ENCODE data around the gene RFC1.
A peak's percentile ranks its signal among the peaks of the same experiment; 100 is the strongest.
"Not testable (repeated sequence)": the region's sequence is repeated elsewhere in the genome, so short reads cannot be mapped to it uniquely, and the experiment has no call there.

Gene RFC1

DNA sequence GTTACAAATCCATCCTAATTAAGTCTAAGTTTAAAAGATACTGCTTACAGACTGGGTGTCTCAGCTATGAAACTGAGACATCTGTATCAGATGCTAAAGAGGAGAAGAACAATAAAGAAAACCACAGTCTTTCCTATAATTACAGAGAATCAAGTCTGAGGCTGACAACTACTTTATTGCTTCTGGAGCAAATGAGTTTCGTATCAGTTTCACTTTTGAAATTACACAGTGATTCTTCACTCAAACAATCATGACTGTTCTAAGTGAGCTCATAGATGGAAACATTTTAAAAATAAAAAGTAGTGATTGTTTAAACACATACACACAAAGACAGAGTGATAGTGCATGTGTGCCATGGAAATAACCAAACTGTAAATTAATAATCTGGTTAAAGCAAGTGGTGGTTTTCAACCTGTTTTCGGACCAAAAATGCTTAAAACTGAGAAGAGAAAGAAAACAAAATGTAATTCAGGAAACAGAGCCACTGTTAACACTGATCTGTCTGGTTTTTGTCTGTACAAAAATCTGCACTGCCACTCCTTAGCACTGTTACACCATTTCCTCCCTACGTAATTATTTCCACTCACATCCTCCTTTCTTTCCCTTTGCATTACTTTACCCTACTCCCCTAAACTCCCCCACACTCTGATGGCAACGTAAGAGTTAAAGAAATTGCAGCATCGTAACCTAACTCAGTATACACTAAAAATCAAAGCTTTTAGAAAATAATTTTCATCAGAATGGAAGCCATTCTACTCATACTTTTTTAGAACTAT lies 12.5 kb downstream of the RFC1 start:
- peak; percentile 70 for DNase-seq

DNA sequence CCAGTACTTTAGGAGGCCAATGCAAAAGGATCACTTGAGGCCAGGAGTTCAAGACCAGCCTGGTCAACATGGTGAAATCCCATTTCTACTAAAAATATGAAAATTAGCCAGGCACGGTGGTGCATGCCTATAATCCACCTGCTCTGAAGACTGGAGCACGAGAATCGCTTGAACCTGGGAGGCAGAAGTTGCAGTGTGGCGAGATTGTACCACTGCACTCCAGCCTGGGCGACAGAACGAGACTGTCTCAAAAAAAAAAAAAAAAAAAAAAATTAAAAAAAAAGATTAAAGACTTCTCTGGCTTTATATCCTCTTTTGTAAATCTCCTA lies 13.0 kb downstream of the RFC1 start:
- not testable (repeated sequence) for DNase-seq

DNA sequence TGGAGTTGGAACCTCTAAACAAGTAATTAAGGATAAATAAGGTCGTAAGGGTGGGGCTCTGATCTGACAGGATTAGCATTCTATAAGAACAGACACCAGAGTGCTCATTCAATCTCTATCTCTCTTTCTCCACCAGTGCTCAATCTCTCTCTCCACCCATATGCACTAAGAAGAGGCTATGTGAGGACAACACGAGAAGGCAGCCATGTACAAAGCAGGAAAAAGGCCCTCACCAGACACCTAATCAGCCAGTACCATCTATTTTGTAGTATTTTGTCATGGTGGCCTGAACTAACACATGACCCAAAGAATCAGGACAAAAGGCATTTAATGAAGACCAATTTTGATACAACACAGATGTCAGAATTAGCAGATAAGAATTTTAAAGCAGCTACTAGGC lies 16.8 kb downstream of the RFC1 start:
- no peak for DNase-seq

DNA sequence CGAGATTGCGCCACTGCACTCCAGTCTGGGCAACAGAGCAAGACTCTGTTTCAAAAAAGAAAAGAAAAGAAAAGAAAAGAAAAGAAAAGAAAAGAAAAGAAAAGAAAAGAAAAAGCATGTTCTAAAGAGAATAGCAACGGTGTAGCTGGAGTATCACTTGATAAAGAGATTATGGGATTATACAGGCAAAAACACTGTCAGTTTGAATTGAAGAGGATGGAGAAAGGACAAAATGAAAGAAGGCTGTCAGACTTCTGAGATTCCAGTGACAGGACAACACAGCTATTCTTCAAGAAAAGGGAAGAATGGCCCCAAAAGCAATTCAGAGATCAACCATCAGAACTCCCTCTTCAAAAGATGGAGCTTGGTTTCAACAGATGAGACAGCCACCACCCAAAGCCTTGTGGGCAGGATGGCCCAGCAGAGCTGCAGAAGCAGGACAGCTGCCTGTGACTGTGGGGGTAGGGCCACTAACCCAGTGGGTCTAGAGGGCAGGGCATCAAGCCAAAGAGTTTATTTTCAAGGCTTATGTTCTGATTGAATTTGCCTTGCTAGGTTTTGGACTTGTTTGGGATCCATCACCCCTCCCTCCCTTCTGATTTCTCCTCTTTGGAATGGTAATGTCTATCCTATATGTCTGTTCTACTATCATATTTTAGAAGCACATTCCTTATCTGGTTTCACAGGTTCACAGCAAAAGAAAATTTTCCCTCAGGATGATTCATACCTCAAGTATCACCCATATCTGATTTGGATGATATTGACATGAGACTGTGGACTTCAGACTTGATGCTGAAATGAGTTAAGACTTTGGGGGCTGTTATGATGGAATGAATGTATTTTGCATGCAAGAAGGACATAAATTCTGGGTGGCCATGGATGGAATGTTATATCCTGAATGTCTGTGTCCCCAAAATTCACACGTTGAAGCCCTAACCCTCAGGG lies 17.5 kb downstream of the RFC1 start:
- peak; percentile 87 for DNase-seq

DNA sequence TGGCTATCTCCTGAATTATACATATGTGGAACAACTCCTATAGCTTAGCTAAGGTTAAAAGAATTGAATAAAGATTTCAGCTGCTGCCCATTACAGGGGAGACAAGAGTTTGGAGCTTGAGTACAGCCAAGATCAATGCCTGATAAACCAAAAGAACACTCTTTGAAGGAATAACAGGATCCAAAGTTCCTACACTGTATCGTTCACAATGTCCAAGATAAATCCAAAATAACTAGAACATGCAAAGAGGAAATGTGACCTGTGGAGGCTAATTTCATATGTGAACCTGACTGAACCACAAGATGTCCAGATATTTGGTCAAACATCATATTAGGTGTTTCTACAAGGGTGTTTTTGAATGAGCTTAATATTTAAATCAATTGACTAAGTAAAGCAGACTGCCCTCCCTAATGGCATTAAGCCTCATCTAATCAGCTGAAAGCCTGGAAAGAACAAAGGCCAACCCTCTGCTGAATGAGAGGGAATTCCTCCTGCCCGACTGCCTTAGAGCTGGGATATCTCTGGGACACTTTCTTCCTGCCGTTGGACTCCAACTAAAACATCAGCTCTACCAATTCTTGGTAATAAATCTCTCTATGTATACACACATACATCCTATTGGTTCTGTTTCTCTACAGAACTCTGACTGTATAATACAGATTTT lies 19.2 kb downstream of the RFC1 start:
- no peak for DNase-seq

DNA sequence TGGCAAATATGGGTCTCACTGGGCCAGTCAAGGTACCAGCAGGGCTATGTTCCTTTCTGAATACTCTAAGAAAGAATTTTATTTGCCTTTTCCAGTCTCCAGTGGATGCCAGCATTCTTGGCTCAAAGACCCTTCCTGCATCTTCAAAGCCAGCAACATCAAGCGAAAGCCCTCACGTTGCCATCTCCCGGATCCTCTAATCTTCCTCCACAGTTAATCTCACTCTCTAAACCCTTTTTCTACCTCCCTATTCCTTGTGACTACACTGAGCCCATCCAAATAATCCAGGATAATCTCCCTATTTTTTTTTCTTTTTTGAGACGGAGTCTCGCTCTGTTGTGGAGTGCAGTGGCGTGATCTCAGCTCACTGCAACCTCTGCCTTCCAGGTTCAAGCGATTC lies 23.4 kb downstream of the RFC1 start:
- no peak for DNase-seq

DNA sequence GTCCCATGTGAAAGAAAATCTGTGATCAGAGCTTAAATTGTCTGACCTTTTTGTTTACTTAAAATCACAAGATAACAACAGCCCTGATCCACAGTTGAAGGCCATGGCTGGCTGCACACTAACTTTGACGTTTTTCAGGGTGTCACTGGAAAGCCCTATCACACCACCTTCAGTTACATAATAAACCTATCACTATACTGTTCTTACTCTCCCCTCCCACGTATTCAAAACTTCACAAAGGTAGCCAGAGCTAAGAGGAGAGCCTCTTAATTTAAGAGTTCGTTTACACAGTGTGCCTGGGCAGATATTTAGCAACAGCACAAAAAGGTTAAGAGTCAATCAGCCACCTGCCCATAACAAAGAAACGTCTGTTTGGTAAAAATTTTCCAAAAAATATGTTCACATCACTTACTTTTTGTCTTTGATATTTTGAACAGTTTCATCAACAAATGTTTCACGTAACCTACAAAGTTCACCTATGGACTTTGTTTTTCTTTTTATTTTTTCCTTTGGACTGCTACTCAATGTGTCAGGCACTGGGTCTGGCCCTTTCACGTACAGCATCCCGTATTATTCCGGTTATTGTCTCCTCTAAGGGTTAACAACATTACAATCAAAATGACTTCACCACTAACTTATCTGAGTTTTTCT lies 25.0 kb downstream of the RFC1 start:
- DNase-seq: no peak

DNA sequence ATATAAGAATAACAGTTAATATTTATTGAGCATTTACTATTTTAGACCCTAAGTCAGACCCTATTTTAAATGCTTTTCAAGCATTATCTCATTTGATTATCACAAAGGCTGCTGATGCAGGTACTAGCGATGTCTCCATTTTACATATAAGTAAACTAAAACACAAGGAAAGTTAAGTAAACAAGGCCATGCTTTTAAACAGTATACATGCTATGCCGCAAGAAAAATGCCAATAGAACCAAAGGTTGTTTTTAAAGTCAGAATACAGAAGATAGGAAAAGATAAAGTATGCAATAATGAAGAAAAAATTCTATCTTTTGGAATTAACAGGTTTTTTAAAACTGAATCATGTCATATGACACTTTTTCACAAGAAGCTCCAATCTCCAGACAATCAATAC lies 26.2 kb downstream of the RFC1 start:
- DNase-seq: no peak

DNA sequence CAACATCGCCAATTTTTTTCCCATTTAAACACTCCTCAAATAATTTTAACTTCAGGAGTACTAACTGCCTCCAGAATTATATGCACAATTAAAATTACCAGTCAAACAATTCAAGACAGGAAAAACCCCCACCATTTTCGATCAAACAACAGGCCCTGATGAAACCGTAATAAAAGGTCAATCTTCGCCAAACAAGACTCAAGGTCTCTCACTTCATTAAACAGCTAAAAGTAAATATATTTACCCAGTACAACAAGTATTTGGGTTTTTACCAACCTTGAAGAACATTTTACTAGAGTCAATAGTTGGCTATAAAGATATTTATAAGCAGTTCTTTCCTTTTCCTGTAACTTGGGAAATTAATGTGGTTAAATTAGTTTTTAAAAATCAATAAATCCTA lies 28.3 kb downstream of the RFC1 start:
- no peak for DNase-seq

DNA sequence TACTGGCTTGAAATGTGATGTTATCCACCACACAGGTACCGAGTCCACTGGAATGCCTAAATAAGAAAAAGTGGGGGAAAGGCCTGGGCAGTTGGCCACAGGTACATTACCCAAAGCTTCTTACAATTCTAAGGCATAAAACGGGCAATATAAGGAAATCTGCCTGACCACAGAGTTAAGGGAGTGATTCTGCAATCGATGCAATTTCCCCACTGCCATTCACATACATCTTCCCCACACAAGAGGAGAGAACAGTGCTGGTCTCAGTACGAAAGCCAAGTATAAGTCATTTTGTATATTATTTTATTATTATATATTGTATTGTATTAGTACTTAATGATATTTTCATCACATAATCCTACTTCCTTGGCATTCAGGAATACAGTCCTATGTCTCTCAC lies 30.6 kb downstream of the RFC1 start:
- DNase-seq: no peak

DNA sequence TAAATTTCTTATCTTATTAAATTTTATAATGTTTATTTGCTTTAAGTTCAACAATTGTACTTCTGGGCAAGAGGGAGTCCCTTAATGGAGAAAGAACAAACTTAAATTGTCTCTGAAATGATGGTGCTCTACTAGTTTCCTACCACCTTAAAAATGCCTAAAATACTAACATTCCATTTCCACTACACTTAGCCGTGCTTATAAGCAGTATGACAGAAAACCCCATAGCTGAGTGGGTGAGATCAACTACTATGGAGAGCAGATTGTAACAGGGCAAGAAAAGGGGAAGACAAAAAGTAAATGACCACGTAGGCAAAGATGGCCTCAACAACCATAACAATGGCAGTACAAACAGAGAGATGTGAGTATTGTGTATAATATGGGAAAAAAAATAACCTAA lies 35.0 kb downstream of the RFC1 start:
- peak; percentile 4 for DNase-seq

DNA sequence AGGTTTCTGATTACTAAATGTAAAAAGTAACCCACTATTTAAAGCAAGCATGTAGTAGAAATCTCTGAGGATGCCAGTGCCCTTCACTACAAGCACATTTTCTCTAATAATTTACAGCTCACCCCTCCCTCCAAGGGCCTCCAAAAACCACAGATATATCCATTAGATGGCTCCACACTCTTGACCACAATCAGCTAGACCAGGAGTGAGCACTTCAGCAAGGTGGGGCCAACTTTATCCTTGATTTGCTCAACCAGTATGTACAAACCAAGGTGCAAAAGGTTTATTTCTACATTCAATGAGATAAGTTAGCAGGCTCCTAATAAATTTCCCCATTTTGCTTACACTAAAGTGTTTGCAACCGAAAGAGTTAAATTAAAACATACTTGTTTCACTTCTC lies 35.8 kb downstream of the RFC1 start:
- DNase-seq: no peak

DNA sequence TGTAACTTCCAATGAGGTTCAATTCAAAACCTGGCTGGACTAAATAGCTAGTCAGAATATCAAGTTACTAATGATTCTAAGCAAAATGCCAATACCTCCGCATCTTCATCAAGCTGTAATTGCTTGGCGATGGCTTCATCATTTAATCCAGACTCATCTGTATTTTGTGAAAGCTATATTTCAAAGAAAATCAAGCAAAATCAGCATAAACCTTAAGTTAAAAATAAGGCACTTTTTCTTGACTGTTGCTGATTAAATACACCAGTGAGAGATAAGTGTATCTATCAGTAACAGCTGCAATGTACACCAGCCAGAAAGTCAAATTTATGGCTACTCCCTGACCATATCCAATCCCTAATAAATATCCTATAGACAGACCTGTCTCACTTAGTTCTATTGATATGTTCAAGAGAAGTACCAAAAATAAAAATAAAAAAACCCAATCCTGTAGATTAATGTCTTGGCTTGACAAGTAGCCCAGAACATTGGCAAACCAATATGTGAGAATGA lies 39.6 kb downstream of the RFC1 start:
- no peak for DNase-seq

DNA sequence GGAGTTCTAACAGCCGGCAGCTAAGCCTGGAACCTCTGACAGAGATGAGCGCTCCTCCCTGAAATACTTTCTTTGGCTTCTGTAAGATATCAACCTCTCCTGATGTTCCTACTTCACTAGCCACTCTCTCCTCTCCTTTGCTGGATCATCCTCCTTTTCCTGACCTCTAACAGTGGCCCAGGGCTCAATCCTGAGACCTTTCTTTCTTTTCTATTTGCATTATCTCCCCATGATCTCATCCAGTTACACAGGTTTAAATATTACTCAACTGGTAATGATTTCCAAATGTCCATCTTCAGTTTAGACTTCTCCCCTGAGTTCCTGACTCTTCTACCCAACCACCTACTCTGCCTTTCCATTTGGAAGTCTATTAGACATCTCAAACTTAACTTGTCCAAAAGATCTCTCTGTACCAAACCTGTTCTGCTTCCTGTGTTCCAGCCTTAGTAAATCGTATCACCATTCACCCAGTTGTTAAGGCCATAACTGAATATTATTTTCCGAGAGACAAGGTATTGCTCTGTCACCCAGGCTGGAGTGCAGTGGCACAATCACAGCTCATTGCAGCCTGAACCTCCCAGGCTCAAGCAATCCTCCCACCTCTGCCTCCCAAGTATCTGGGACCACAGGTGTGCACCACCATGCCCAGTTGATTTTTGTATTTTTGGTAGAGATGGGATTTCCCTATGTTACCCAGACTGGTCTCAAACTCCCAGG lies 41.1 kb downstream of the RFC1 start:
- DNase-seq: no peak

DNA sequence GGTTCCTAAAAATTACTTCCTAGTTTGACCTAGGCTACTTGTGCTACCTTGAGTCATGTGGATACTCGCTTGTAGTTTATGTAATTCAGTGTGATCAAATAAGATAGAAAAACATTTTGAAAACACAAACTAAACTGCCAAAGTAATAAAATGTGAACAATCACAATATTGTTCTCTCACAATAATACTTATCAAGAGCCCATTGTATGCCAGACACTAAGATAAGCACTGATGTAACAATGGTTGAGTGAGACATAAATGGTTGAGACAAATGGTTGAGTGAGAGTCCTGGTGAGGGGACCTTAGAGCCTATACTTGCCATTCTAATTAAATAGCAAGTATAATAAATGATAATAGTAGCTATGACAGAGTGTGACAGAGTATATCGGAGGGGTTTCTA lies 41.7 kb downstream of the RFC1 start:
- no peak for DNase-seq

DNA sequence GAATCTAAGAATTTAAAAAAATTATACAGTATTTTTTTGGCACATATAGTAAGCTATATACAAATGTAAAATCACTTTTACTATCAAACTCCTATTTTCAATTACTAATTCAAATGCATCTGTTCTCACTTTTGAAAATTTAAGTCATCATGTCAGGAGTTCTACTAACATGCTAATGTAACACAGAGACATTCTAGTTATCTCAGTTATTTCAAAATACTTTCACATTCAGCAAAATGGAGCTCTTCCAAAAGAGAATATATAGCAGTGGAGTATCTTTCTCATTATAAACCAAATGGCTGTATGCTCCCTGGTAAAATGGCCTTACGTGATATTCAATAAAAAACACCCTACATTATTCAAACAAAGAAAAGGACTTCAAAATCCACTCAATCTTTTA lies 42.3 kb downstream of the RFC1 start:
- no peak for DNase-seq

DNA sequence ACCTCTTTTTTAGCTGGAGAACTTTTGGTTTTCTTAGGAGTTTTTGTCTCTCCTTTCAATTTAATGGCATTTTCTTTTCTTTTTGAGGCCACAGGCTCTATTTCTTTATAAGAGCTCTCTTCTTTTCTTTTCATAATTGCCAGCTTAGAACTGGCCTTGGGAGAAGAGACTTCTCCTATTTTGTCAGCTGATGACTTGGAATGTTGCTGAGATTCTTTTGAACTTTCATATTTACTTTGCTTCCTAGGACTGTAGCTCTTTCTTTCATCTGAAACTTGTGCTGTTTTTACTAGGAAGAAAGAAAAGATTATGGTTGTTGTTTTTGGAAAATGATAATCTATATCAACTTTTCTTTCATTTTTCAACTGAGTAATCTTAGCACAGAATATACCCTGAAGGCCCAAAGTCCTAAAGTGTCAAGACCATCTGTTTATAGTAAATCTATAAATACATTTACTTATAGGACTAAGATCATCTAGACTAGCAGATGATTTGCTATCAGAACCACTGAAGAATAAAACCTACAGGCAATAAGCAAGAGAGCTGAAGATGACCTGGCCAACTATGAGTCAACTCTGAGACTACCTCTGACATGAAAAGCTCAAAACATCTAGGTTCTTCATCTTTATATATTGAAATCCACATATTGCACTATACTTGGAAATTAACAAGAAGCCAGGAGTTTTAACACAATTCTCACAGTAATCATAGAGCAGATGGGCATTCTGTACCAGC lies 45.6 kb downstream of the RFC1 start:
- DNase-seq: peak; percentile 9

DNA sequence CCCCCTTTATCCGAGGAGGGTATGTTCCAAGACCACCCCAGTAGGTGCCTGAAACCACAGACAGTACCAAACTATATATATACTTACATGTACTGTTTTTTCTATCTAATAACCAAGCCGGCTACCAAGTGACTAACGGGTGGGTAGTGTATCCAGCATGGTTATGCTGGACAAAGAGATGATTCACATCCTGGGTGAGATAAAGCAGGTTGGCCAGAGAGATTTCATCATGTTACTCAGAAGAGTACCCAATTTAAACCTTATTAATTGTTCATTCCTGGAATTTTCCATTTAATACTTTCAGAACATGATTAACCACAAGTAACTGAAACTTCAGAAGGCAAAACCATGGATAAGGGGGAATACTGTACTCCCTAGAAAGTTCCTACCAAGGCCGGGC lies 46.5 kb downstream of the RFC1 start:
- DNase-seq: peak; percentile 83

DNA sequence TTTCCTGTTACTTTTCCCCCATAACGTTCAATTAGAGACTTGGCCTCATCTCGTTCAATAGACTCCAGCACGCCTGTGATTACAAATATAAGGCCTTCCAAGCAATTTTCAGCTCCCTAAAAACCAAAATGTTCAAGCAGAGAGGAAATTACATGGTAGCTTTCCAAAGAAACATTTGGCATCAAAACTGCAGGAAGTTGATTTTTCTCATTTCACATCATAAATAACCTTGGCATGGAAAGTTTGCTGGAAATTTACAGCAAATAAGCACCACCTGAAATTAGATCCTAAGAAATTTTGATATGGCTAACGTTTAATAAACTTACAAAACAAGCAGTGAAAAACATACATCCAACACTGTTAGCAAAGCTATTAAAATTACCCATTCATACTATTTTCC lies 53.3 kb downstream of the RFC1 start:
- no peak for DNase-seq

DNA sequence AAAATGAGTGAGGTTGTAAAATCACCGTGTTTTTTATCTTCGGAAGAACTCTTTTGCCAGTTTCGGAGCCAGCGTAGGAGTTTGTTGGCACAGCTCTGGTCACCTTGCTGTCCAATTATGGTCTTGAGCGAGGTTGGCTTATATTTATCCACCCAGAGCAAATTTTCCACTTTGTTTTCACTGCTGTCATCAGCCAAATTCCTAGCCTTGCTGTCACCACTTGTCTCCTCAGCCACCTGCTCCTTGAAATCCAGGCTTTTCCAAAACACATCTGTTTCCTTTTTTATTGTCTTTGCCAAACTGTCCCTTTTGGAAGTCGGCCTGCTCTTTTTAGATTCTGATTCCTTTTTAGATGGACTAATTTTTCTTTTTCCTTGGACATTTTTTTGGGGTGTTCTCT lies 57.6 kb downstream of the RFC1 start:
- no peak for DNase-seq

DNA sequence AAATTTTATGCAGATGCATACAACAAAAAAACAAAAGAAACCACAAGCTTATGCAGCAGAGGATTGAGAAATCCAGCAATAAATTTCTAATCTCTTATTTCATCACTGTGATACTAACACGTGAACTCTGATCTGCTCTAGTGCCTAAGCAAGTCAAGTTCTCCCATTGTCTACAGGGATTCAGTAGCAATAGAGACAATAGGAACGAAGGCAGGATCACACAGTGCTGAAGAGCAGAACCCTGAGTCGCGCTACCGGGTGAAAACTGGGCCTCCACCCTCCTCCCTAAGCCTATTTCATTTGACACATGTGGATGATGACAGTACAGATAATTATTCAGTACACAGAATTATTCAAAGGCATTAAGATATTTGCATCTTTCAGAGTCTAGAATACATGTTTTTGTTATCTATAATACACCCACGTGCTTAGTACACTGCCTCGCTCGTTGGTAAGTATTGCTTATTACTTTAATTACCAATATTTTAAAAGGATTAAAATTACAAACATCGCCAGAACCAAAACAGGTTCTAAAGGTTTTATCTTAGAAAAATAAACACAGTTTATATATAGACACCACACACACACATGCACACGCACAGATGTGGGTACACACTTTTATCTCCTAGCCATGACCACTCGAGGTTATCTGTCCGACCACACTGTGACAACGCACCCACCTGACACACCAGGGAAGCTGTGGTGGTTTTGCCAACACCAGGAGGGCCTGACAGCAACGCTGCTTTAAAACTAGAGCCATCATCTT lies 60.1 kb downstream of the RFC1 start:
- DNase-seq: no peak

All from fibroblast of skin of right biceps (primary cell).